Pulmonary artery endothelial cell (primary cell): ENCODE measurements around the gene SUPT20H. TPM values are rescaled to one million over a fixed set of nuclear protein-coding genes. Genes with fewer than 3 reads are reported as not detected.
"Not testable (repeated sequence)": the region's sequence is repeated elsewhere in the genome, so short reads cannot be mapped to it uniquely, and the experiment has no call there.

Source experiments
- DNase-seq: peaks from one replicate; pipeline ENCODE4 v3.0.0-alpha.2; 2011; ENCODE audit warnings: low read depth, low spot score
- total RNA-seq: library from RNA; depleted of rRNA; stranded (reverse); fragments of >200 nt; gene quantifications from 2 replicates; pipeline ENCODE4 v1.2.3, GENCODE V29; 2014

Gene SUPT20H
- total RNA-seq, 1 donor from 2014 or later: 39.8 TPM

GRCh38 chr13:37070145-37070695, 10.7 kb upstream of the SUPT20H start:
- DNase-seq: no peak

DNA sequence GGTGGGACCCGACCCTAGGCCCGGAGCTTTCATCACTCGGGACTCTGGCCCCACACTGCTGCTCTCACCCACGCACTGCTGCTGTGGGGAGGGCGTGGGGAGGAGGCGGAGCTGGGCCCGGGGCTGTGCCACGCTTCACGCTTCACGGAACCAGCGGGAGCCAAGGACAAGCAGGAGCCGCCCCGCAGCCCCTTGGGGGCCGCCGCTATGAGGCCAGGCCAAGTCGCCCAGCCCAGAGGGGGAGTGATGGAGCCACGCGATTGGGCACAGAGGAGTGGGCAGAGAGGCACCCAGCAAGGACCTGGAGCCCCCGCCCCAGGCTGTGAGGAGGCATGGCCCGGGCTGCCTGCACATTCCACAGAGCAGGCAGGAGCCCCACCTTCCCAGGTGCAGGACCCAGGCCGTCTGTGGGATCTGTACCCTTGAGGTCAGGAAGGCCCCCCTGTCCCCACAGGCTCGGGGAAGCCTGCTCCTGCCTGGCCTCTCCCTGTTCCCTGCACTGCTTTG, 10.2 kb upstream of the SUPT20H start:
- DNase-seq: no peak

DNA sequence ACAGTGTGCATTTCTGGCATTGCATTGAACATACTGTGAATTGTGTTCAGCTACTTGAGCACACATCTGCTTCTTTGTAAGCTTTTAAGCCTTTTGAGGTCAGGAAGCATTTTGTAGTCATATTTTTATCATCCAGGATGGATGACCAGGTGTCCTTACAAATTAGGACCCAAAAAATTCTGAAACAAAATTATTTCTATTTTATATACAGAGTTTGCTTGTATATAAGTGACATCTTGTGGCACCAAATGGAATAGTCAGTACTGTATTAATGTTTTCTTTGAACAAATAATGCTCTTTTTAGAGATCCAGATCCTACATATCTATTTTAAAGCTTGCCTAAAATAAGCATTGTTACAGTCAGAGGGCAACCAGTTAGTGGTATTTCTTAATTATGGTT, 9.5 kb upstream of the SUPT20H start:
- DNase-seq: no peak

DNA sequence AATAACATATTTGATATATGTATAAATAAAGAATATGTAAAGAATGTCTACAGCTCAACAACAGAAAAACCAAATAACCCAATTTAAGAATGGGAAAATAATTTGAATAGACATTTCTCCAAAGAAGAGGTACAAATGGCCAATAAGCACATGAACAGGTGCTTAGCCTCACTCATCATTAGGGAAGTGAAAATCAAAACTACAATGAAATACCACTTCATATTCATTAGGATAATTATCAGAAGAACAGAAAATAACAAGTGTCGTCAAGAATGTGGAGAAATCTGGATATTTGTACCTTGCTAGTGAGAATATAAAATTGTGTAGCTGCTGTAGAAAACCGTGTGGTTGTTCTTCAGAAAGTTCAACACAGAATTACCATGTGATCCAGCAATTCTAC, 8.4 kb upstream of the SUPT20H start:
- DNase-seq: no peak

DNA sequence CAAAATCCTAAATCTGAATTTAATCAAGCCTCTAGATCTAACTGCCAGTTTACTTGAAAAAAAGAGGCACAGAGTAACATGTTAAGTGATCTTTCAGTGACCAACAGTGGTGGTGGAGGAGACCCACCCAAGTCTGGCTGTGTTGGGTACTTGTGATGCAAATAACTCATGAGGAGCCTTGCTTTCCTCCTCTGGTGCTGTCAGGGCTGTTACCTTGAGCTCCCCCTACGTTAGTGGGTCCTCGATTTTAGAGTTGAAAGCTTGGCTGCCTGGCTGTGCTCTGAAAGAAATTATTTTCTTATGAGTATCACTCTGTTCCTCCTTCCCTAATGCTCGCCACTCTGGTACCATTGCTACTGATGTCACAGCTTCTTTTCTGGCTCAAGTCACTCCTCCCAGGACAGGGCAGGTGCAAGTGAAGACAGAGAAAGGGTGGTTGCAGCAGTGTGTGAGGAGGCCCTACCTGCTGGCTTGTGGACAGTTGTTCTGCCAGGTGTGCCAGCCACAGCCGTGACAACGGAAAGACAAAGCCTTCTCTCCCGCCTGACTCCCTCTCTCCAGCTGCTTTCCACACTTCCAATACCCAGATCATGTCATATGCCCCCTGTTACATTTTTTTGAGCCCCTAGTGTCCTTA, 6.5 kb upstream of the SUPT20H start:
- no peak for DNase-seq

DNA sequence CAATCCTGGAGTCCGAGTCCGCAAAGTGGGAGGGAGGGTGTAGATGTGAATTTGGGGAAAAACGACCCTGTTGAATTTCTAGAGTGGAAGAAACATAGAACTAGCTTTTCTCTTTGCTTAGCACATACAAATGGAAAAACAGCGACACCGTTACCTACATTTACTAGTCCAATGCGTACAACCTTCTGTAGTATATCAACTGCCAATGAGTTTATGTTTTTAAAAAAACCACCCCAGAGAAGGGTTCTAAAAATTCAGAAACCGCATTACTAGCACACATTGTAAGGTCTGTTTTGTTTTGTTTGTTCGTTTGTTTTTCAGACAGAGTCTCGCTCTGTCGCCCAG, 332 bp upstream of the SUPT20H start:
- DNase-seq: no peak

- not testable (repeated sequence) for DNase-seq
Measured at GRCh38 chr13:37056228-37056627, 3.3 kb downstream of the SUPT20H start.

DNA sequence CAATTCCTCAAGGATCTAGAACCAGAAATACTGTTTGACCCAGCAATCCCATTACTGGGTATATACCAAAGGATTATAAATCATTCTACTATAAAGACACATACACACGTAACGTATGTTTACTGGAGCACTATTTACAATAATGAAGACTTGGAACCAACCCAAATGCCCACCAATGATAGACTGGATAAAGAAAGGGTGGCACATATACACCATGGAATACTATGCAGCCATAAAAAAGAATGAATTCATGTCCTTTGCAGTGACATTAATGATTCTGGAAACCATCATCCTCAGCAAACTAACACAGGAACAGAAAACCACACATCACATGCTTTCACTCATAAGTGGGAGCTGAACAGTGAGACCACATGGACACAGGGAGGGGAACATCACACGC, 6.4 kb downstream of the SUPT20H start:
- DNase-seq: not testable (repeated sequence)

GRCh38 chr13:37049810-37050209, 9.7 kb downstream of the SUPT20H start:
- no peak for DNase-seq

- no peak for DNase-seq
Measured at GRCh38 chr13:37047846-37048245, 11.6 kb downstream of the SUPT20H start.

- no peak for DNase-seq
Measured at GRCh38 chr13:37047032-37047431, 12.5 kb downstream of the SUPT20H start.

DNA sequence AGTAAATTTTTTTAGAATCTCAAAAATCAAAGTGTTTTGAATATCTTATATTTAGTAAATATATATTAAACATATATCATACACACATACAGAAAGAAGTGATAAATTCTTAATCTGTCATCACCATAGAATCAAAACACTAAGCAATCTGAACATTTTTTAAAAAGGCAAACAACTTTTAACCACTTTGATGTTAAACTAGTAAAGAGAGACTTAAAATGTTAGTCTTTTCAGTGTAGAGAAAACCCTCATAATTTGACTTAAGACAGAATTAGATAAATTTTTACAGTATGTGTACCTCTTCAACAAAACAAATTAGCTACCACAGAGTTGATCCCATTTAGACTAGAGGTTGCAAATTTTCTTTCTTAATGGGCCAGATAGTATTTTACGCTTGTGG, 13.4 kb downstream of the SUPT20H start:
- no peak for DNase-seq

GRCh38 chr13:37040789-37041188, 18.7 kb downstream of the SUPT20H start:
- no peak for DNase-seq

- DNase-seq: no peak
Measured at GRCh38 chr13:37039896-37040295, 19.6 kb downstream of the SUPT20H start.

GRCh38 chr13:37037241-37037640, 22.2 kb downstream of the SUPT20H start:
- DNase-seq: no peak

DNA sequence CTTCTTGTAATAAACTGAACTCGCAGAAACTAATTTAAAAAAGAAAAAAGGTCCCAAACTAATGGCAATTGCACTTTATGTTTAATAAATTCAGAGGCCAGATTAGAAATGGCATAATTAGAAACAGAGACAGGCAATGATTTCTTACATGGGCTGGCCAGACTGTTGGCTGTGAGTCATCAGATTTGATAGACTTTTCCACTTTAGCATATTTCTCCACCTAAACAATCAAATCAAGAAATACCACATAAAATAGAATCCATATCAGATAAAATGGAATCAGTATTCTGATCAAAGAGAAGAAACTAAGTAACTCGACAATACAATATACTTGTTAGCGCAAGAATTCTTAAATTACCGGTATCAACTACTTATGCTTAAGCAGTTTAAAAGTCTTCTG, 29.9 kb downstream of the SUPT20H start:
- DNase-seq: no peak

DNA sequence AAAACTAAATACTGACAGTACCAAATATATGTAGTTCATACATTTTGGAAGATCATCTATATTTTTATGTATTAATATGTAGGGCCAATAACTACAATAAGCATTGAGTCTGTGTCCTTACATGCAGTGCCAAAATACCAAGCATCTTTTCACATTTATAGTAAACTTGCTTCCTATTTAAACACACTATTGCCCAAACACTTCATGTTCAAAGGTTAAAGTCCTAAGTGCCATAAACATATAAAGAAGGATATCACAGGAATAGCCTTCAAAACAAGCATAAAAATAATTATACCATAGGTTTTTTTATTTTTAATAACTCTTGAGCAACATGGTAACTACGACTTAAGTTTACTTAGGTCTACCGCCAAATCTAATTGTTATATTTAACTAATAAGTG, 31.8 kb downstream of the SUPT20H start:
- no peak for DNase-seq

DNA sequence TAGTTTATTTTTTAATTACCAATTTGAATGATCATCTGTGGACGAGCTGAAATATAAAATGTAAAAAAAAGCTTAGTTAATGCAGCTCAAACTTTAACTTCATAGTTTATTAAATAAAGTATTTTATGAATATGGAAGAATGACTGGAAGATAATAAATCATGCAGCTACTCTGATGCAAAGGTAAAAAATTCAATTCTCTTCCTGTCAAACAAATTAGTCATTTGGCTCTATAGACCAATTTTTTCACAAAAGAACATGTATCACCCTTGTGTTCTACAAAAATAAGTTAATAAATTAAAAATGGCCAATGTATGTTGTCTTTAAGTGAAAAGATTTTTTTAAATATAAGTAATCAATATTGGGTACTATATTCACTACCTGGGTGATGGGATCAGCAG, 32.7 kb downstream of the SUPT20H start:
- no peak for DNase-seq

GRCh38 chr13:37023871-37024270, 35.6 kb downstream of the SUPT20H start:
- no peak for DNase-seq

DNA sequence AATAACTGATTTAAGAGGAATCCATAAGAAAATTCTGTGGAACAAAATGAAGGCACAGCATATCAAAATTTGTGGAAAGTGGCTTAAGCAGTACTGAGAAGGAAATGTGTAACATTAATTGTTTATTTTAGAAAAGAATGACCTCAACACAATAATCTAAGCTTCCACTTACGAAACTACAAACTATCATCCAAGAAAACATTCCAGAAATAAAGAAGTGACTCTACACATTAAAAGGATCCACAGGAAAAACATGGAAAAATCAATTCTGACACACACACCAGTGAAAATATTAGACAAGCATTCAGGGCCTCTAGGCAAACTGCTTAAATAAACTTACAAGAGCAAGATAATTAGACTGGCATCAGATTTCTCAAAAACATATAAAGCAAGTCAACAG, 44.9 kb downstream of the SUPT20H start:
- DNase-seq: no peak

- DNase-seq: no peak
Measured at GRCh38 chr13:37011788-37012187, 47.7 kb downstream of the SUPT20H start.

DNA sequence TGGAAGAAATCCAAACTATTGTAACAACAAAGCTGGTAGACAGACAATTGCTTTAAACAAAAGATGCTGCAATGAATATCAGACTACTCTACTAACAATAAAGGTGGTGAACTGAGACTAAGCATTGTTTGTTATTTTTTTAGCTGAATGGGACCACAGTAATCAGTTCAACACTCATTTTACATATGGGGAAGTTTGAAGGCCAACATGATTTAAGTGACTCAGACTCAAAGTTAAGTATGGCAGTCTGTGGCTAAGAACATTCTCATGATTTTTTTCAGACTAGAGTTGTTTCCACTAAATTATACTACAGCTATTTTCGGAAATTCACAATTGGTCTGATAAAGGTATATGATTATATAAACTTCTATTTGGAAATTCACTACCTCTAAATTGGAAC, 48.5 kb downstream of the SUPT20H start:
- DNase-seq: no peak

- DNase-seq: no peak
Measured at GRCh38 chr13:37010424-37010823, 49.1 kb downstream of the SUPT20H start.

- DNase-seq: no peak
Measured at GRCh38 chr13:37009692-37010091, 49.8 kb downstream of the SUPT20H start.
